Karpas-422 (cell line): ENCODE data around the gene USHBP1. TPM values are rescaled to one million over a fixed set of nuclear protein-coding genes. Genes with fewer than 3 reads are reported as not detected.
"Not testable (repeated sequence)": the region's sequence is repeated elsewhere in the genome, so short reads cannot be mapped to it uniquely, and the experiment has no call there.

Experiments
- DNase-seq: peaks from one replicate; pipeline ENCODE4 v3.0.0-alpha.2; 2015
- H2AFZ ChIP-seq: fragments of 200-600 bp; sonication (generic); 2 replicates; pipeline ENCODE4 v1.6.1; 2014; ENCODE audit warnings: antibody characterized with exemption, low read length, mixed read lengths
- H3K27ac ChIP-seq: fragments of 200-600 bp; sonication (generic); 2 replicates; pipeline ENCODE4 v1.5.1; 2014; ENCODE audit warnings: mild to moderate bottlenecking, low read length, moderate library complexity
- H3K27me3 ChIP-seq: fragments of 200-600 bp; sonication (generic); 2 replicates; pipeline ENCODE4 v1.6.1; 2014; ENCODE audit warnings: low read length, mixed read lengths
- H3K36me3 ChIP-seq: fragments of 200-600 bp; sonication (generic); 2 replicates; pipeline ENCODE4 v1.6.1; 2014; ENCODE audit warnings: low read length, mixed read lengths; ENCODE audit not compliant: insufficient read depth
- H3K4me1 ChIP-seq: fragments of 200-600 bp; sonication (generic); 2 replicates; pipeline ENCODE4 v1.6.1; 2014; ENCODE audit warnings: mild to moderate bottlenecking, low read length, mixed read lengths
- H3K4me2 ChIP-seq: fragments of 200-600 bp; sonication (generic); 2 replicates; pipeline ENCODE4 v1.6.1; 2014; ENCODE audit warnings: low read length, low read depth, mild to moderate bottlenecking; ENCODE audit not compliant: poor library complexity, severe bottlenecking
- H3K4me3 ChIP-seq: fragments of 200-600 bp; sonication (generic); 2 replicates; pipeline ENCODE4 v1.5.1; 2014; ENCODE audit warnings: mild to moderate bottlenecking, antibody characterized with exemption, low read length, mixed read lengths
- H3K79me2 ChIP-seq: fragments of 200-600 bp; sonication (generic); 2 replicates; pipeline ENCODE4 v1.6.1; 2014; ENCODE audit warnings: mild to moderate bottlenecking, low read length, mixed read lengths
- H3K9ac ChIP-seq: fragments of 200-600 bp; sonication (generic); 2 replicates; pipeline ENCODE4 v1.6.0; 2014; ENCODE audit warnings: low read length
- H3K9me2 ChIP-seq: fragments of 200-600 bp; sonication (generic), shearing (Covaris generic); replicated peaks from 2 replicates; pipeline ENCODE4 v1.6.0; 2014; ENCODE audit warnings: mild to moderate bottlenecking, low read length, moderate library complexity; ENCODE audit not compliant: insufficient read depth
- H3K9me3 ChIP-seq: fragments of 300-700, 200-600 bp; sonication (generic); 2 replicates; pipeline ENCODE4 v1.6.1; 2014; ENCODE audit warnings: low read length, mixed read lengths
- H4K20me1 ChIP-seq: fragments of 200-600 bp; sonication (generic); 2 replicates; pipeline ENCODE4 v1.6.1; 2014; ENCODE audit warnings: mild to moderate bottlenecking, antibody characterized with exemption, low read length, low read depth; ENCODE audit not compliant: insufficient read depth
- total RNA-seq: library from RNA; depleted of rRNA; stranded (reverse); fragments of >200 nt; shearing (Covaris generic); gene quantifications from 2 replicates; pipeline ENCODE4 v1.2.3, GENCODE V29; 2014; ENCODE audit warnings: low replicate concordance

The USHBP1 gene
- total RNA-seq, 1 experiment from 2014 or later, result not detected

DNA sequence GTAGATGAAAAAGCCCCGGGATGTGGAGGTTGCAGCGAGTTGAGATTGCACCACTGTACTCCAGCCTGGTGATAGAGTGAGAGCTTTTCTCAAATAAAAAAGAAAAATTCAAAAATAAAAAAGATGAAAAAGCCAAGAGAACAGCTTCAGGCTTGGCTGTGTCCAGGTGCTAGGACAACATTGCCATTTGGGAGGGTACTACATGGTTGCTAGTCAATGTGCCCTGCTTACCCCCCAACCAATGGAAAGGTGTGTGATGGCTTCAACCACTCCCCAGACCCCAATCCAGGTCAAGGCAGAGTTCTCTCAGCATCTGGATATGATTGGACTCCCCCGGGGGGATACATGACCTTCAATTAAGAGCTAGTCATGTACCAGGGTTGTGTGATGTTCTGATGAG lies 14.9 kb upstream of the USHBP1 start:
- Histone ChIP-seq H3K9me3 (no peaks in the 10 kb centered on the region), H3K4me2 (no peak overlapping the region), H3K36me3 (peaks cover 17% of the 10 kb centered on the region), H2AFZ (no peak overlapping the region), H3K27ac (no peak overlapping the region), H3K27me3 (no peaks in the 10 kb centered on the region), H3K9me2 (no peaks in the 10 kb centered on the region), H3K4me1 (peaks cover 23% of the 10 kb centered on the region), H3K9ac (no peak overlapping the region), H3K4me3 (no peak overlapping the region), H3K79me2 (peaks cover 15% of the 10 kb centered on the region; the same call in 1 of the 2 replicates), H4K20me1 (peaks cover 8% of the 10 kb centered on the region)
- DNase-seq, result no peak

DNA sequence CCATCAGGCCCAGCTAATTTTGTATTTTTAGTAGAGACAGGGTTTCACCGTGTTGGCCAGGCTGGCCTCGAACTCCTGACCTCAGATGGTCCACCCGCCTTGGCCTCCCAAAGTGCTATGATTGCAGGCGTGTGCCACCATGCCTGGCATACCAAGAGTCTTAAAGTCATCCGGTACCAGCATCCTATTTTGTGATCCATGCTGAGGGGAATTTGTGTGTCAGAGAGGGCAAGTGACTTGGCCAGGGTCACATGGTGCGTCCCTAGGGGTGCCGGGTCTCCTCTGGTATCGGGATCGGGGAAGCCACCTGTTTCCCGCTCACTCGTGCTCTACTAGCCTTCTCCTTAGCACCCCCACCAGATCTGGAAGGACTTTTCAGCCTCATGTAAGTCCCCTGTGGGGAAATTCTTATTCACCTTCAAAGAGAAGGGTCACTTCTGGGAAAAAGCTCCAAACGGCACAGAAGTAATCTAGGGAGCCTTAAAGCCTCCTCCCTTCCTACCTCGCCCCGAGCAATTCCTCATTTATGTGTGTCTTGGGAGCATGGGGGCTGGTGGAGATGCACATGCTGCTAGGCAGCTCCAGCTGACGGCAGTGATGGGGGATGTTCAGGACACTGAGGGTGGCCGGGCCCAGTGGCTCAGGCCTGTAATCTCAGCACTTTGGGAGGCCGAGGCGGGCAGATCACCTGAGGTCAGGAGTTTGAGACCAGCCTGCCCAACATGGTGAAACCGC lies 11.1 kb upstream of the USHBP1 start:
- no peak overlapping the region for H3K4me3 ChIP-seq
- H4K20me1 ChIP-seq, result no peaks in the 10 kb centered on the region
- no peaks in the 10 kb centered on the region for H3K9me2 ChIP-seq
- H2AFZ ChIP-seq, result no peak overlapping the region
- H3K79me2 ChIP-seq, result no peaks in the 10 kb centered on the region
- H3K9ac ChIP-seq, result no peak overlapping the region
- H3K36me3 ChIP-seq, result peaks cover 16% of the 10 kb centered on the region
- H3K27ac ChIP-seq, result no peak overlapping the region
- no peak overlapping the region for H3K4me2 ChIP-seq
- DNase-seq, result no peak
- H3K4me1 ChIP-seq, result no peaks in the 10 kb centered on the region
- H3K27me3 ChIP-seq, result no peaks in the 10 kb centered on the region
- H3K9me3 ChIP-seq, result no peaks in the 10 kb centered on the region

DNA sequence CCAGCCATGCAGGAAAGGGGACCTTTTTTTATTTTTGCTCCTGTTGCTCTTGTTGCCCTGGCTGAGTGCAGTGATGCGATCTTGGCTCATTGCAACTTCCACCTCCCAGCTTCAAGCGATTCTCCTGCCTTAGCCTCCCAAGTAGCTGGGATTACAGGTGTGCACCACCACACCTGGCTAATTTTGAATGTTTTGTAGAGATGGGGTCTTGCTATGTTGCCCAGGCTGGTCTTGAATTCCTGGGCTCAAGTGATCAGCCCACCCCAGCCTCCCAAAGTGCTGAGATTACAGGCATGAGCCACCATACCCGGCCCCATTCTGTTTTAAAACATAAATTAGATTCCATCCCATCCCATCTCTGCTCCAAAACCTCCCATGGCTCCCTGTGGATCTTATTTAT lies 10.3 kb upstream of the USHBP1 start:
- H3K4me3 ChIP-seq, H3K79me2 ChIP-seq, H4K20me1 ChIP-seq, H3K4me2 ChIP-seq, H3K9me3 ChIP-seq, H3K27me3 ChIP-seq, DNase-seq, H3K9ac ChIP-seq, H2AFZ ChIP-seq, H3K9me2 ChIP-seq, H3K27ac ChIP-seq, H3K4me1 ChIP-seq: not testable (repeated sequence)
- H3K36me3 ChIP-seq, result peaks cover 16% of the 10 kb centered on the region

DNA sequence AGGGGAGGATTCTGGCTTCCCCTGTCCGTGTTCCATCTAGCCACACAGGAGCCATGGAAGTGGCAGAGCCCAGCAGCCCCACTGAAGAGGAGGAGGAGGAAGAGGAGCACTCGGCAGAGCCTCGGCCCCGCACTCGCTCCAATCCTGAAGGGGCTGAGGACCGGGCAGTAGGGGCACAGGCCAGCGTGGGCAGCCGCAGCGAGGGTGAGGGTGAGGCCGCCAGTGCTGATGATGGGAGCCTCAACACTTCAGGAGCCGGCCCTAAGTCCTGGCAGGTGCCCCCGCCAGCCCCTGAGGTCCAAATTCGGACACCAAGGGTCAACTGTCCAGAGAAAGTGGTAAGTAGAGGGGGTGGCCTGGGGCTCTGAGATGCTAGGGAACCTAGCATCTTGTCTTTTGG lies 4.2 kb upstream of the USHBP1 start:
- Histone ChIP-seq H3K4me2 (peak overlapping the region; percentile 71), H3K4me3 (peak overlapping the region; percentile 93), H4K20me1 (no peaks in the 10 kb centered on the region), H3K9ac (peak overlapping the region; percentile 82), H2AFZ (no peak overlapping the region), H3K9me2 (no peaks in the 10 kb centered on the region), H3K9me3 (no peaks in the 10 kb centered on the region), H3K27ac (no peak overlapping the region), H3K36me3 (peaks cover 4% of the 10 kb centered on the region; the same call in 1 of the 2 replicates), H3K27me3 (no peaks in the 10 kb centered on the region), H3K4me1 (peaks cover 21% of the 10 kb centered on the region), H3K79me2 (peaks cover 17% of the 10 kb centered on the region)
- no peak for DNase-seq

DNA sequence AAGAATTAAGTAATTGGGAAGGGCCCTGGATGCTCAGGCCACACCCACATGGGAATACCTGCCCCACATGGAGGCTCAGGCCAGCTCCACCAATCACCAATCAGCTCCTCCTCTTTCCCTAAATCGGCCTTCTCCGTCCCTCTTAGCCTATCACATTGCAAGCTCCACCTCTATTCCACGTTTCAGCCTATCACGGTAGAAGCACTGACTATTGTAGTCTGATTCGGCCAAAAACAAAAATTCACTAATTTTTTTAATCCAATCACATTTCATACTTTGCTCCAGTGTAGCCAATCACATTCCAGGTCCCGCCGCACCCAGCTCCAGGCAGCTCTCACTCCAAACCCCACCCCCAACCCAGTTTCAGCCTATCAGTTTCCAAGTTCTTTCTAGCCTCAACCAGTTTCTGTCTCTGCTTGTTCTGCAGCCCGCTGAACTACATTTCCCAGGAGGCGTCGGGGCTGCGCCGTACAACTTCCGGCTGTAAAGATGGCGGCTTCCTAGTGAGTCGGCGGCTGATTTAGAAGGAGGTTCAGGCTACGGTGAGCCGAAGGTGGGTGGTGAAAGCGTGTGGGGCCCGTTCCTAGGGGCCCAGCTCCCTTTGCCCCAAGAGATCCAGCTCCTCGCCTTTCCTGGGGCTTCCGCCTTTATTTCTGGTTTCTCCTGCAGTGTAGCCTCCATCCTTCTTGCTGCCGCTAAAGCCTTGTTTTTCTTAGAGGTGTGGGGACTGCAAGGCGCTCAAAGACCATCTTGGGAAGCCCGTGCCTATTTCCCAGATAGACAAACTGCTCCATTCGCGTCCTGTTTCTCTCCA lies 2.6 kb upstream of the USHBP1 start, which contains the start of gene BABAM1:
TSS of gene BABAM1 (plus strand) at position 469 of the 814 bp plus-strand sequence. CDS start 1,364 bp downstream, outside the sequence.
- Histone ChIP-seq H3K9ac (peak within 1 kb of the TSS; percentile 82), H3K79me2 (peaks cover 17% of the 10 kb centered on the region), H3K27ac (peak within 1 kb of the TSS; percentile 93), H4K20me1 (no peaks in the 10 kb centered on the region), H3K4me2 (peak within 1 kb of the TSS; percentile 75), H3K4me1 (peaks cover 21% of the 10 kb centered on the region), H3K27me3 (no peaks in the 10 kb centered on the region), H3K4me3 (peak within 1 kb of the TSS; percentile 93), H2AFZ (peak within 1 kb of the TSS; percentile 33; the same call in 1 of the 2 replicates), H3K9me2 (no peaks in the 10 kb centered on the region), H3K9me3 (no peaks in the 10 kb centered on the region), H3K36me3 (peaks cover 4% of the 10 kb centered on the region; the same call in 1 of the 2 replicates)
- peak; percentile 99 for DNase-seq

DNA sequence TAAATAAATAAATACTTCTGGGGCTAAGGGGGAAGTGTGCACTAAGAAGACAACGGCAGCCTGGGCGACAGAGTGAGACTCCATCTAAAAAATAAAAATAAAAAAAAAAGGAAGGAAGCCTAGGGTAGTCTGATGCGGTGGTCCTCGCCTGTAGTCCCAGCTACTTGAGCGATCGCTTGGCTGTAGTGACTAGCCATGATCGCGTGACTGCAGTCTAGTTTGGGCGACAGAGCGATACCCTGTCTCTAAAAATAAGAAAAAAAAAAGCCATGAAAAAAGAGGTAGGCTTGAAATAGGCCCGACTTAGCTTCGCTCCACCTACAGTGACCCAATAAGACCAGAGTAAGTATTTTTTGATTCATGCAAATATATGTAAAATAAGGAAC lies 2.0 kb upstream of the USHBP1 start:
- H3K27me3 ChIP-seq, result no peaks in the 10 kb centered on the region
- no peaks in the 10 kb centered on the region for H4K20me1 ChIP-seq
- peak overlapping the region; percentile 59 for H3K9ac ChIP-seq
- peaks cover 4% of the 10 kb centered on the region; the same call in 1 of the 2 replicates for H3K36me3 ChIP-seq
- H3K9me2 ChIP-seq, result no peaks in the 10 kb centered on the region
- peak overlapping the region; percentile 40; the same call in 1 of the 2 replicates for H3K4me3 ChIP-seq
- peak overlapping the region; percentile 75 for H3K4me2 ChIP-seq
- DNase-seq, result no peak
- no peak overlapping the region for H2AFZ ChIP-seq
- H3K27ac ChIP-seq, result peak overlapping the region; percentile 93
- H3K4me1 ChIP-seq, result peaks cover 21% of the 10 kb centered on the region
- H3K79me2 ChIP-seq, result peaks cover 17% of the 10 kb centered on the region
- H3K9me3 ChIP-seq, result no peaks in the 10 kb centered on the region

DNA sequence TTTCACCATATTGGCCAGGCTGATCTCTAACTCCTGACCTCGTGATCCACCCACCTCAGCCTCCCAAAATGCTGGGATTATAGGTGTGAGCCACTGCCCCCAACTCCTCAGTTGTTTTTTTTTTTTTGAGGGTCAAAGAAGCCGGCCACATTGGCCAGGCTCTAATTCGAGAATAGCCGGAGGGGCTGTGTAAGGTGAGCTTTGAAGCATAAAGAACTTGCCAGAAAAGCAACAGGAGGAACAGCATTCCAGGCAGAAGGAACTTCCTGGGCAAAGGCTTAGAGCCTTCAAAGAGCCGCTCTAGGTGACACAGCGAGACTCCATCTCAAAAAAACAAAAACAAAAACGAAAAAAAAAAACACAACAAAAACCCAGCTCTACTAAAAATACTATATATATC lies 1.5 kb upstream of the USHBP1 start:
- H2AFZ ChIP-seq, result no peak overlapping the region
- H3K9me2 ChIP-seq, result no peaks in the 10 kb centered on the region
- peak overlapping the region; percentile 40 for H3K4me3 ChIP-seq
- no peaks in the 10 kb centered on the region for H3K9me3 ChIP-seq
- peaks cover 23% of the 10 kb centered on the region for H3K4me1 ChIP-seq
- no peaks in the 10 kb centered on the region for H3K27me3 ChIP-seq
- H3K79me2 ChIP-seq, result peaks cover 17% of the 10 kb centered on the region
- H3K4me2 ChIP-seq, result peak overlapping the region; percentile 75
- H3K36me3 ChIP-seq, result no peaks in the 10 kb centered on the region
- H3K9ac ChIP-seq, result peak overlapping the region; percentile 59
- no peak for DNase-seq
- H4K20me1 ChIP-seq, result no peaks in the 10 kb centered on the region
- peak overlapping the region; percentile 93 for H3K27ac ChIP-seq
